HEK293 (cell line): ENCODE data around the gene TM9SF3.

ENCODE experiments used
- BCL11A ChIP-seq: fragments of 450-650 bp; formaldehyde crosslinking; IDR thresholded peaks from 2 replicates; pipeline ENCODE4 v1.5.1; 2016; ENCODE audit warnings: low read depth, missing biosample characterization, missing genetic modification characterization
- CTCF ChIP-seq: fragments of 450-650 bp; formaldehyde crosslinking; IDR thresholded peaks from 2 replicates; pipeline ENCODE4 v1.5.1; 2016; ENCODE audit warnings: missing biosample characterization, missing genetic modification characterization
- ELK4 ChIP-seq: IDR thresholded peaks from 2 replicates; pipeline ENCODE4 v1.6.1; 2011; ENCODE audit warnings: mild to moderate bottlenecking, low read depth, low read length, borderline replicate concordance
- PBX3 ChIP-seq: sonication (generic); formaldehyde crosslinking; IDR thresholded peaks from 2 replicates; pipeline ENCODE4 v1.8.1; 2022; ENCODE audit warnings: mild to moderate bottlenecking, moderate library complexity, missing genetic modification reagents
- PRDM10 ChIP-seq: fragments of 450-650 bp; formaldehyde crosslinking; IDR thresholded peaks from 2 replicates; pipeline ENCODE4 v1.5.1; 2016; ENCODE audit warnings: missing biosample characterization, missing genetic modification characterization
- YY1 ChIP-seq: fragments of 450-650 bp; formaldehyde crosslinking; IDR thresholded peaks from 2 replicates; pipeline ENCODE4 v1.5.1; 2018; ENCODE audit warnings: missing biosample characterization, missing genetic modification characterization
- ZNF23 ChIP-seq: fragments of 450-650 bp; formaldehyde crosslinking; IDR thresholded peaks from 2 replicates; pipeline ENCODE4 v1.5.1; 2016; ENCODE audit warnings: missing biosample characterization, missing genetic modification characterization, borderline replicate concordance
- ZNF239 ChIP-seq: fragments of 450-650 bp; formaldehyde crosslinking; IDR thresholded peaks from 2 replicates; pipeline ENCODE4 v1.5.1; 2016; ENCODE audit warnings: missing biosample characterization, missing genetic modification characterization
- ZNF621 ChIP-seq: fragments of 450-650 bp; formaldehyde crosslinking; IDR thresholded peaks from 2 replicates; pipeline ENCODE4 v1.5.1; 2017; ENCODE audit warnings: missing biosample characterization, missing genetic modification characterization
- ZNF701 ChIP-seq: fragments of 450-650 bp; formaldehyde crosslinking; IDR thresholded peaks from 2 replicates; pipeline ENCODE4 v1.5.1; 2016; ENCODE audit warnings: missing biosample characterization, missing genetic modification characterization

- TF ChIP-seq CTCF (no peak), ZNF621 (tag by site-specific recombination) (no peak), ZNF23 (tag by site-specific recombination) (no peak), YY1 (tag by site-specific recombination) (no peak), BCL11A (tag by site-specific recombination) (no peak), ZNF239 (tag by site-specific recombination) (no peak), ZNF701 (tag by site-specific recombination) (no peak), PBX3 (CRISPR knock-in tag) (no peak), ELK4 (no peak), PRDM10 (tag by site-specific recombination) (no peak)
Measured at GRCh38 chr10:96619796-96620773, 33.3 kb upstream of the TM9SF3 start.
